GM12878 (cell line): ENCODE results near the gene TPI1. TPM values are rescaled to one million over a fixed set of nuclear protein-coding genes. Genes with fewer than 3 reads are reported as not detected.

Experiments
- ATAC-seq: fragments of 200-7000 bp; cut with Tn5 transposase; 3 replicates; pipeline ENCODE4 v1.9.1; 2020; ENCODE audit warnings: mild to moderate bottlenecking, moderate library complexity
- BruUV-seq: library from RNA; stranded (reverse); fragments of 400-500 nt; replicated peaks from 2 replicates; lab custom pipeline; 2021; lab: Mats Ljungman, UMichigan
- CTCF ChIA-PET: fragments of 300-600 bp; sonication (Branson Sonifier 250); formaldehyde crosslinking; extraction: SDS; loops from one replicate; lab custom pipeline; 2021; ENCODE audit warnings: inconsistent platforms; lab: Yijun Ruan, JAX
- POLR2A ChIA-PET: fragments of 350-600 bp; formaldehyde crosslinking; extraction: SDS; loops from one replicate; lab custom pipeline; 2021; ENCODE audit warnings: inconsistent platforms; lab: Charles Lee
- RAD21 ChIA-PET: fragments of 300-600 bp; sonication (Branson Sonifier 250); formaldehyde crosslinking; loops from one replicate; lab custom pipeline; 2023; ENCODE audit warnings: antibody characterized with exemption; ENCODE audit not compliant: unreplicated experiment; lab: Charles Lee
- SMC1A ChIA-PET: fragments of 300-600 bp; sonication (Branson Sonifier 250); formaldehyde crosslinking; loops from one replicate; lab custom pipeline; 2023; ENCODE audit not compliant: unreplicated experiment, uncharacterized antibody; lab: Charles Lee
- DNase-seq: peaks from one replicate; pipeline ENCODE4 v3.0.0-alpha.2; 2011; ENCODE audit warnings: low read depth, low spot score
- FAIRE-seq: peaks from 3 replicates; lab custom pipeline; 2011; peaks lifted over from hg19 to GRCh38; lab: Jason Lieb, UNC
- H2AFZ ChIP-seq: 2 replicates; pipeline ENCODE4 v1.6.0; 2011; ENCODE audit warnings: low read depth, low read length, control low read depth; ENCODE audit not compliant: control insufficient read depth
- H3K27ac ChIP-seq: 2 replicates; pipeline ENCODE4 v1.5.1; 2011; ENCODE audit warnings: control low read depth; ENCODE audit not compliant: control insufficient read depth, insufficient read depth
- H3K27me3 ChIP-seq, 2 experiments: replicated peaks in 1 of 2; 2 replicates each; pipeline versions ENCODE4 v1.6.0 to v1.6.1; 2011; ENCODE audit warnings: low read length in 1 of 2; ENCODE audit not compliant: control insufficient read depth in 2 of 2, insufficient read depth in 2 of 2
- H3K36me3 ChIP-seq, 2 experiments: 2 replicates each; pipeline ENCODE4 v1.5.1; 2011; ENCODE audit warnings: low read length in 1 of 2; ENCODE audit not compliant: control insufficient read depth in 2 of 2, insufficient read depth in 2 of 2
- H3K4me1 ChIP-seq: 2 replicates; pipeline ENCODE4 v1.6.1; 2011; ENCODE audit warnings: mild to moderate bottlenecking, low read length, moderate library complexity, mixed read lengths; ENCODE audit not compliant: control insufficient read depth, insufficient read depth
- H3K4me2 ChIP-seq: 2 replicates; pipeline ENCODE4 v1.6.0; 2011; ENCODE audit warnings: control low read depth; ENCODE audit not compliant: control insufficient read depth, insufficient read depth
- H3K4me3 ChIP-seq: fragments of 200-600 bp; sonication (generic); 2 replicates; pipeline ENCODE4 v1.5.1; 2016
- H3K79me2 ChIP-seq: 2 replicates; pipeline ENCODE4 v1.6.0; 2011; ENCODE audit warnings: low read length; ENCODE audit not compliant: control insufficient read depth, insufficient read depth
- H3K9ac ChIP-seq: 2 replicates; pipeline ENCODE4 v1.8.0; 2011; ENCODE audit warnings: low read length, control low read depth, mixed read lengths; ENCODE audit not compliant: control insufficient read depth, insufficient read depth
- H3K9me3 ChIP-seq: replicated peaks from 3 replicates; pipeline ENCODE4 v1.5.1; 2011; ENCODE audit warnings: mild to moderate bottlenecking, low read length; ENCODE audit not compliant: control insufficient read depth, insufficient read depth
- H4K20me1 ChIP-seq: 2 replicates; pipeline ENCODE4 v1.6.0; 2011; ENCODE audit not compliant: control insufficient read depth, insufficient read depth
- ASH2L ChIP-seq: fragments of 300-600, 200-600 bp; sonication (generic); IDR thresholded peaks from 2 replicates; pipeline ENCODE4 v1.6.1; 2017; ENCODE audit warnings: low read depth, mild to moderate bottlenecking, borderline replicate concordance
- BACH1 ChIP-seq: fragments of 450-650 bp; IDR thresholded peaks from 2 replicates; pipeline ENCODE4 v1.6.1; 2017; ENCODE audit warnings: mild to moderate bottlenecking, borderline replicate concordance
- BMI1 ChIP-seq: fragments of 450-650 bp; IDR thresholded peaks from 2 replicates; pipeline ENCODE4 v1.6.1; 2016; ENCODE audit warnings: mild to moderate bottlenecking, moderate library complexity, borderline replicate concordance
- BRCA1 ChIP-seq: IDR thresholded peaks from 2 replicates; pipeline ENCODE4 v1.6.1; 2011; ENCODE audit warnings: low read depth, low read length, improper control_type of control experiment
- CTCF ChIP-seq, 3 experiments: IDR thresholded peaks in 2 of 3; conservative IDR thresholded peaks in 1 of 3; 2 replicates each; pipeline ENCODE4 v1.5.1; 2011; ENCODE audit warnings: low read depth in 3 of 3, low read length in 3 of 3, mild to moderate bottlenecking in 3 of 3, control low read depth in 2 of 3, moderate library complexity in 2 of 3, inconsistent platforms in 1 of 3, mixed read lengths in 1 of 3; ENCODE audit not compliant: control insufficient read depth in 2 of 3, insufficient read depth in 1 of 3; ENCODE audit errors: extremely low read depth in 1 of 3
- IRF4 ChIP-seq: IDR thresholded peaks from 2 replicates; pipeline ENCODE4 v1.6.1; 2011; ENCODE audit warnings: low read depth, low read length
- MYC ChIP-seq: IDR thresholded peaks from 2 replicates; pipeline ENCODE4 v1.6.1; 2011; ENCODE audit warnings: mild to moderate bottlenecking, low read length, moderate library complexity, inconsistent platforms; ENCODE audit not compliant: insufficient read depth, insufficient replicate concordance, insufficient read length, severe bottlenecking
- RELB ChIP-seq: fragments of 450-650 bp; IDR thresholded peaks from 2 replicates; pipeline ENCODE4 v1.6.1; 2017; ENCODE audit warnings: low read depth, mild to moderate bottlenecking, moderate library complexity
- RUNX3 ChIP-seq: IDR thresholded peaks from 2 replicates; pipeline ENCODE4 v1.6.1; 2012; ENCODE audit warnings: low read length, inconsistent platforms
- SPI1 ChIP-seq: IDR thresholded peaks from 2 replicates; pipeline ENCODE4 v1.6.1; 2011; ENCODE audit warnings: low read depth, mild to moderate bottlenecking, low read length, moderate library complexity, borderline replicate concordance; ENCODE audit not compliant: insufficient read depth
- ZNF24 ChIP-seq: fragments of 450-650 bp; IDR thresholded peaks from 2 replicates; pipeline ENCODE4 v1.6.1; 2017; ENCODE audit warnings: antibody characterized with exemption, mild to moderate bottlenecking
- WGBS: methylation state at CpG from one replicate; pipeline ENCODE4 v1.1.6; 2016; ENCODE audit warnings: low lambda C conversion rate; ENCODE audit not compliant: insufficient replicate concordance, insufficient coverage; ENCODE audit errors: missing lambda C conversion rate; 5-methylcytosine and 5-hydroxymethylcytosine counted together
- in situ Hi-C: fragments of 300-500 bp; cut with MboI; formaldehyde crosslinking; loops from 9 replicates; pipeline ENCODE4 v1.14.3; 2018; ENCODE audit warnings: mixed read lengths
- intact Hi-C: fragments of 100-400 bp; cut with micrococcal nuclease; formaldehyde crosslinking; loops from one replicate; pipeline ENCODE4 v1.14.2; 2022; ENCODE audit not compliant: unreplicated experiment
- polyA plus RNA-seq, 11 experiments: library from polyadenylated mRNA; depleted of rRNA in 4 of 11; unstranded in 6 of 11; stranded (reverse) in 5 of 11; fragments of >200 nt; fragmentation: Nextera tagmentation in 4 of 11; fragmentation: Illumina TruSeq in 1 of 11; extraction: Ambion mirVana in 4 of 11; extraction: Trizol in 1 of 11; gene quantifications; 1 replicate in 1 of 11; 2 replicates in 10 of 11; pipeline versions ENCODE4 v1.2.1 to v1.2.3, GENCODE V29; 2011 to 2016; ENCODE audit warnings: inconsistent platforms in 2 of 11, missing spikeins in 2 of 11, low read depth in 1 of 11
- total RNA-seq, 4 experiments: library from RNA; depleted of rRNA in 3 of 4; stranded (reverse); fragments of >200 nt in 3 of 4; fragmentation: Illumina TruSeq in 1 of 4; extraction: Trizol in 1 of 4; gene quantifications; 2 replicates each; pipeline versions ENCODE4 v1.2.1 to v1.2.3, GENCODE V29; 2013 to 2021
- TF ChIP-seq, protein P1 (sequence below): fragments of 450-650 bp; formaldehyde crosslinking; IDR thresholded peaks from 2 replicates; pipeline ENCODE4 v1.4.0; 2020; ENCODE audit warnings: mild to moderate bottlenecking, moderate library complexity

TPI1 gene
- total and polyA plus RNA-seq, 10 of the 15 experiments (the other 5 are each of a cell fraction or from before 2014, with no cell fraction given): 916 to 7,349 (median 1,677) TPM

- TF ChIP-seq, protein P1, sequence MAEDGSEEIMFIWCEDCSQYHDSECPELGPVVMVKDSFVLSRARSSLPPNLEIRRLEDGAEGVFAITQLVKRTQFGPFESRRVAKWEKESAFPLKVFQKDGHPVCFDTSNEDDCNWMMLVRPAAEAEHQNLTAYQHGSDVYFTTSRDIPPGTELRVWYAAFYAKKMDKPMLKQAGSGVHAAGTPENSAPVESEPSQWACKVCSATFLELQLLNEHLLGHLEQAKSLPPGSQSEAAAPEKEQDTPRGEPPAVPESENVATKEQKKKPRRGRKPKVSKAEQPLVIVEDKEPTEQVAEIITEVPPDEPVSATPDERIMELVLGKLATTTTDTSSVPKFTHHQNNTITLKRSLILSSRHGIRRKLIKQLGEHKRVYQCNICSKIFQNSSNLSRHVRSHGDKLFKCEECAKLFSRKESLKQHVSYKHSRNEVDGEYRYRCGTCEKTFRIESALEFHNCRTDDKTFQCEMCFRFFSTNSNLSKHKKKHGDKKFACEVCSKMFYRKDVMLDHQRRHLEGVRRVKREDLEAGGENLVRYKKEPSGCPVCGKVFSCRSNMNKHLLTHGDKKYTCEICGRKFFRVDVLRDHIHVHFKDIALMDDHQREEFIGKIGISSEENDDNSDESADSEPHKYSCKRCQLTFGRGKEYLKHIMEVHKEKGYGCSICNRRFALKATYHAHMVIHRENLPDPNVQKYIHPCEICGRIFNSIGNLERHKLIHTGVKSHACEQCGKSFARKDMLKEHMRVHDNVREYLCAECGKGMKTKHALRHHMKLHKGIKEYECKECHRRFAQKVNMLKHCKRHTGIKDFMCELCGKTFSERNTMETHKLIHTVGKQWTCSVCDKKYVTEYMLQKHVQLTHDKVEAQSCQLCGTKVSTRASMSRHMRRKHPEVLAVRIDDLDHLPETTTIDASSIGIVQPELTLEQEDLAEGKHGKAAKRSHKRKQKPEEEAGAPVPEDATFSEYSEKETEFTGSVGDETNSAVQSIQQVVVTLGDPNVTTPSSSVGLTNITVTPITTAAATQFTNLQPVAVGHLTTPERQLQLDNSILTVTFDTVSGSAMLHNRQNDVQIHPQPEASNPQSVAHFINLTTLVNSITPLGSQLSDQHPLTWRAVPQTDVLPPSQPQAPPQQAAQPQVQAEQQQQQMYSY (CRISPR knock-in tag): no peak
These were observed 13.3 kb upstream of the TPI1 start (continued) for GRCh38 chr12:6854036-6854435.

GRCh38 chr12:6855322-6855721 is 12.0 kb upstream of the TPI1 start:
- intact Hi-C loops: no loop called here
- BruUV-seq: no TSS peak
- Histone ChIP-seq H4K20me1 (no peaks in the 10 kb centered on the region), H3K9me3 (no peaks in the 10 kb centered on the region), H3K4me2 (no peak overlapping the region), H3K79me2 (peaks cover 25% of the 10 kb centered on the region), H3K27me3 (no peaks in the 10 kb centered on the region), H3K4me3 (no peak overlapping the region), H3K4me1 (peaks cover 9% of the 10 kb centered on the region; the same call in 1 of the 2 replicates), H3K36me3 (peaks cover 31 to 32% of the 10 kb centered on the region in 2 experiments), H2AFZ (no peak overlapping the region), H3K27ac (no peak overlapping the region), H3K9ac (no peak overlapping the region)
- SMC1A ChIA-PET: interaction anchor here (4.8 kb wide), 1 partner anchor 12 kb away, joined by 42 read pairs; the partner anchor contains the start of gene TPI1
- POLR2A ChIA-PET: interaction anchor here (5.0 to 8.9 kb wide), 2 partner anchors 12 to 17 kb away, joined by 52 to 84 read pairs; partner anchors contain the start of genes SPSB2 and TPI1
- FAIRE-seq: no peak
- TF ChIP-seq SPI1 (no peak), IRF4 (no peak), RUNX3 (no peak), CTCF (IDR thresholded peaks at IDR 0.05 in 2 of 3, conservative IDR thresholded peaks at IDR 0.05 in 1 of 3; ENCODE audit: control insufficient read depth in 2 of 3, extremely low read depth in 1 of 3, insufficient read depth in 1 of 3, low read depth in 3 of 3, low read length in 3 of 3) (no peak), ASH2L (no peak), MYC (no peak), BACH1 (no peak), ZNF24 (no peak), RELB (no peak), BMI1 (no peak), BRCA1 (no peak)
- no peak for DNase-seq
- RAD21 ChIA-PET: interaction anchor here (5.6 kb wide), 1 partner anchor 18 kb away, joined by 41 read pairs; the partner anchor contains the start of gene SPSB2
- in situ Hi-C loops: no loop called here
- no peak for ATAC-seq
- CTCF ChIA-PET: interaction anchor here (9.9 kb wide), 1 partner anchor 14 kb away, joined by 173 read pairs; the partner anchor contains the start of genes SPSB2 and TPI1
- 83% methylated on average over 14 of the region's 14 CpGs for WGBS
